BJ (cell line): ENCODE results near the gene KCNQ1OT1. TPM values are rescaled to one million over a fixed set of nuclear protein-coding genes. Genes with fewer than 3 reads are reported as not detected.

Experiments used
- CTCF ChIA-PET: fragments of 350-600 bp; formaldehyde crosslinking; extraction: SDS; loops from one replicate; lab custom pipeline; 2021; ENCODE audit warnings: antibody characterized with exemption, inconsistent platforms; lab: Yijun Ruan, JAX
- POLR2A ChIA-PET: fragments of 300-600 bp; sonication (Branson Sonifier 250); formaldehyde crosslinking; extraction: SDS; loops from one replicate; lab custom pipeline; 2021; ENCODE audit warnings: antibody characterized with exemption; lab: Charles Lee
- DNase-seq: peaks from one replicate; pipeline ENCODE4 v3.0.0-alpha.2; 2011; ENCODE audit warnings: low read depth
- H3K27me3 ChIP-seq: 2 replicates; pipeline ENCODE4 v1.6.0; 2011; ENCODE audit warnings: low read length; ENCODE audit not compliant: control insufficient read depth, insufficient read depth
- H3K36me3 ChIP-seq: 2 replicates; pipeline ENCODE4 v1.5.1; 2011; ENCODE audit warnings: low read length; ENCODE audit not compliant: control insufficient read depth, insufficient read depth
- H3K4me3 ChIP-seq: 2 replicates; pipeline ENCODE4 v1.5.1; 2011; ENCODE audit warnings: low read depth, mild to moderate bottlenecking, control low read depth, low read length
- polyA plus RNA-seq: library from polyadenylated mRNA; depleted of rRNA; stranded (reverse); fragments of >200 nt; gene quantifications from 2 replicates; pipeline ENCODE4 v1.2.3, GENCODE V29; 2011
- TF ChIP-seq, protein P1 (sequence below): IDR thresholded peaks from 2 replicates; pipeline ENCODE4 v1.5.1; 2011; ENCODE audit warnings: low read depth, mild to moderate bottlenecking, control low read depth, inconsistent platforms, low read length, moderate library complexity; ENCODE audit not compliant: insufficient read depth

Gene KCNQ1OT1
- polyA plus RNA-seq, 1 experiment = 0.16 TPM

DNA sequence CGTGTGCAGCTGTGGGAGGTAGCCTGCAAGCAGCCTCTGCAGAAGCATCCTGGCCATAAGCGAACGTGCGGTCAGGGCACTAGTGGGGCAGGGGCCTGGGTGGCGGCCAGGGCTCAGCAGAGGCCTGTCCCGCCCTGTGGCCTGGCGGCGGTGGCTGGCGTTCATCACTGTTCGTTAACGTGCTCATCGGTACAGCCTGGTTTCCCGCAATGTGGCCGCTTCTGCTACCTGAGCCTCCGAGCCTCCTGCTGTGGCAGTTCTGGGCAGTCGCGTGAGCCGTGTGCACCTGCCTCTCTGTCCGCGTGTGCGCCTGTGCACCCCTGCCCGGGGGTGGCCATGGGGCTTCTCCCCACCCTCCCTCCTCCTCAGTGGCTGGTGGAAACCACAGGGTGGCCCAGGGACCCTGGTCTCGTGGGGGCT is 117.9 kb downstream of the KCNQ1OT1 start:
- Histone ChIP-seq H3K27me3 (no peaks in the 10 kb centered on the region; the same call in 1 of the 2 replicates), H3K4me3 (no peak overlapping the region), H3K36me3 (no peaks in the 10 kb centered on the region)
- DNase-seq = no peak
- ChIA-PET POLR2A (no interaction called here), CTCF (no interaction called here)
- TF ChIP-seq, protein P1, sequence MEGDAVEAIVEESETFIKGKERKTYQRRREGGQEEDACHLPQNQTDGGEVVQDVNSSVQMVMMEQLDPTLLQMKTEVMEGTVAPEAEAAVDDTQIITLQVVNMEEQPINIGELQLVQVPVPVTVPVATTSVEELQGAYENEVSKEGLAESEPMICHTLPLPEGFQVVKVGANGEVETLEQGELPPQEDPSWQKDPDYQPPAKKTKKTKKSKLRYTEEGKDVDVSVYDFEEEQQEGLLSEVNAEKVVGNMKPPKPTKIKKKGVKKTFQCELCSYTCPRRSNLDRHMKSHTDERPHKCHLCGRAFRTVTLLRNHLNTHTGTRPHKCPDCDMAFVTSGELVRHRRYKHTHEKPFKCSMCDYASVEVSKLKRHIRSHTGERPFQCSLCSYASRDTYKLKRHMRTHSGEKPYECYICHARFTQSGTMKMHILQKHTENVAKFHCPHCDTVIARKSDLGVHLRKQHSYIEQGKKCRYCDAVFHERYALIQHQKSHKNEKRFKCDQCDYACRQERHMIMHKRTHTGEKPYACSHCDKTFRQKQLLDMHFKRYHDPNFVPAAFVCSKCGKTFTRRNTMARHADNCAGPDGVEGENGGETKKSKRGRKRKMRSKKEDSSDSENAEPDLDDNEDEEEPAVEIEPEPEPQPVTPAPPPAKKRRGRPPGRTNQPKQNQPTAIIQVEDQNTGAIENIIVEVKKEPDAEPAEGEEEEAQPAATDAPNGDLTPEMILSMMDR = no peak

DNA sequence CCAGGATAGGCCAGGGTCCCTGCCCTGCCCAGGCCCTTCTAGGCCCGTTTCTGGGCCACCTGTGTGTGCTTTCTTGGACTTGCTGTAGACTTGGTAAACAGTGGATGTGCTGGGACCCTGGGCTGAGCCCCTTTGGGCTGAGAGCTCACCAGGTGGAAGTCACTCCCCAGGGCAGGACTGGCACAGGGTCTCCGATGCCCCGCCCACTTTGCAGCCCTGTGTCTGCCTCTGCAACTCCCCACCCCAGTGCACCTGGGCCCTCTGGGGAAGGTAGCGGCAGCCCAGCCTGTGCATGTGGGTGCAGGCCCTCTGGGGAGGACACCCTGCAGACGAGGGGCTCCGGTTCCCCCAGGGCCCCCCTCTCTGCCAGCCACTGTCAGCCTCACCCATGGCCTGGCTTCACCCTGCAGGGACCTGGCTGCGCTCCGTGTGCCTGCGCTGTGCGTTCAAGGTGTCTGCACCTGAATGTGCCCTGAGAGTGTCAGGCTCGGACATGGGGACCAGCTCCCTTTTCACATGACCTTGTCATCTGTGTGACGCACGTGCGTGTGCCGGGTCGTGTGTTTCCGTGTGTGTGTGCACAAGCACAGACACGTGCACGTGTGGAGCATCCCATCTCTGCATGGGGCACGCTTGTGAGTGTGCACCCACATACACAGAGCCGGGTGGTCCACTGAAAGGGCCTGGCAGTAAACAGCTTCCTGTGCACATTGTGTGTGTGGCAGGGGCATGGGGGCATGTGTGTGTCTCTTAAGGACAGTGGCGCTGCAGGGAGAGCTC is 118.5 kb downstream of the KCNQ1OT1 start:
- Histone ChIP-seq H3K36me3 (no peaks in the 10 kb centered on the region), H3K27me3 (no peaks in the 10 kb centered on the region; the same call in 1 of the 2 replicates), H3K4me3 (no peak overlapping the region)
- DNase-seq = no peak
- ChIA-PET CTCF (no interaction called here), POLR2A (no interaction called here)
- TF ChIP-seq, protein P1 = no peak

DNA sequence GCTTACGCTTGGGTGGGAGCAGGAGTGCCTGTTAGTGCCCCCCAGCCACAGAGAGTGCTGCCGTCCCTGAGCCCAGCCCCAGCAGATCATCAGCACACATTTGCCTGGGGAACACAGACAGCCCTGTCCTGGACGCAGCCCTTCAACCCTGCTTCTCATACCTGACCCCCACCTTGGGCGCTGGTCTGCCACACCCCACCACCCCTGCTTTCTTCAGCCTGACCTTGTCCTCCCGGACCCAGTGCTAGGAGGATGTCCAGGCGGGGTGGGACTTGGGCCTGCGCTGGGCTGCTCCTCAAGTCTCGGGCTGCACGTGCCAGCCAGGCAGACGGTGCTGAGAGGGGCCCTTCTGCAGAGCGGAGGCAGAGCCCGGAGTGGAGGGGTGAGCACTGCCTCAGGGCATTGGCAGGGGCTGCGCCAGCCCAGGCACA is 119.2 kb downstream of the KCNQ1OT1 start:
- H3K4me3 ChIP-seq = no peak overlapping the region
- H3K27me3 ChIP-seq = no peaks in the 10 kb centered on the region; the same call in 1 of the 2 replicates
- no peak for DNase-seq
- TF ChIP-seq, protein P1 = no peak
- CTCF ChIA-PET = no interaction called here
- no peaks in the 10 kb centered on the region for H3K36me3 ChIP-seq
- POLR2A ChIA-PET = no interaction called here

DNA sequence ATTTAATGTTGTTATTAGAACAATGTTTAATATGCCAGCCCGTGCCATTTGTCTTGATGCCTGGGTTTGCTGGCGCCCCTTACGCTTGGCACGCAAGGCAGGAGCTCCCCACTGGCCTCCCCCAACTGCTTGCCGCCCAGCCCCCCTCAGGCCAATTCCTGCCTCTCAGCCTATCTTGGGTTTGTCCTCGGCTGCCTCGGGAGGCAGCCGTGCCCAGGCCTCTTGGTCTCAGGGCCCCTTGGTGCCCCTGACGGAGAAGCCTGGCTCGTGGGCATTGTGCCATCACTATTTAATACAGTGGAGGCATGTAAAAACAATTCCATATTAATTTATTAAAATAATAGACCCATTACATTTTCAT is 119.8 kb downstream of the KCNQ1OT1 start:
- CTCF ChIA-PET = no interaction called here
- DNase-seq = no peak
- TF ChIP-seq, protein P1 = no peak
- Histone ChIP-seq H3K4me3 (no peak overlapping the region), H3K36me3 (no peaks in the 10 kb centered on the region), H3K27me3 (no peaks in the 10 kb centered on the region; the same call in 1 of the 2 replicates)
- POLR2A ChIA-PET = no interaction called here

DNA sequence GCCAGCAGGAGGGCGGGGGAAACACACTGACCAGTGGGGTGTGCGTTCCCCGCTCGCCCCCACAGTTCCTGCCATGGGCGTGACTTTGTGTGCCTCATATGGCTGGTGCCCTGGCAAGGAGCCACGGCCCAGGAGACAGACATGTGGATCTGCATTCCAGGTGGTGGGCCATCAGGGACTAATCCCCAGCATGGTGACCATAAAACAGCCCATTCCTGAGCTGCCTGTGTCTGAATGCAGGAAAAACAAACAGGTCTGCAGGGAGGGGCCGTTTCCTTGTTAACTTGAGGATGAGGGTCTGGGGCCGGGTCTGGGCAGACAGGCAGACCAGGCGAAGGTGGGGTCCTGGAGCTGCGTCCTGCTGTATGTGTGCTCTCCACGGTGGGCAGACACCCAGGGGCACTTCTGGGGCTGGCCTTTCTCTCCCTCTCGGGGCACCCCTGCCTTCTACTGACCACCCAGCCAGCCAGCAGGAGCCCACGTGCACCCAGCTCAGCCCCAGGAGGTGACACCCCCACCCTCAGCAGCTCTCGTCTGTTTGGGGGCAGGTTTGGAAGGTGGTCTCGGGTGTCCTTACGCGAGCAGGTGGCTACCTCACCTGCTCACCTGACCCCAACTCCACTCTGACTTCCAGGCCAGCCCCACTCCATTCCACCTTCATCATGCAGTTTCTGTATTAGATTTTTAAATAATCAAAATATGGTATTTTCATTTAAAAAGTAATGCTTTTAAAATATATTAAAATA is 120.3 kb downstream of the KCNQ1OT1 start:
- H3K36me3 ChIP-seq = no peaks in the 10 kb centered on the region
- no peak for DNase-seq
- POLR2A ChIA-PET = no interaction called here
- no peaks in the 10 kb centered on the region; the same call in 1 of the 2 replicates for H3K27me3 ChIP-seq
- TF ChIP-seq, protein P1 = no peak
- CTCF ChIA-PET = no interaction called here
- H3K4me3 ChIP-seq = no peak overlapping the region
